Measurements from ENCODE around the gene SLC43A1.

DNA sequence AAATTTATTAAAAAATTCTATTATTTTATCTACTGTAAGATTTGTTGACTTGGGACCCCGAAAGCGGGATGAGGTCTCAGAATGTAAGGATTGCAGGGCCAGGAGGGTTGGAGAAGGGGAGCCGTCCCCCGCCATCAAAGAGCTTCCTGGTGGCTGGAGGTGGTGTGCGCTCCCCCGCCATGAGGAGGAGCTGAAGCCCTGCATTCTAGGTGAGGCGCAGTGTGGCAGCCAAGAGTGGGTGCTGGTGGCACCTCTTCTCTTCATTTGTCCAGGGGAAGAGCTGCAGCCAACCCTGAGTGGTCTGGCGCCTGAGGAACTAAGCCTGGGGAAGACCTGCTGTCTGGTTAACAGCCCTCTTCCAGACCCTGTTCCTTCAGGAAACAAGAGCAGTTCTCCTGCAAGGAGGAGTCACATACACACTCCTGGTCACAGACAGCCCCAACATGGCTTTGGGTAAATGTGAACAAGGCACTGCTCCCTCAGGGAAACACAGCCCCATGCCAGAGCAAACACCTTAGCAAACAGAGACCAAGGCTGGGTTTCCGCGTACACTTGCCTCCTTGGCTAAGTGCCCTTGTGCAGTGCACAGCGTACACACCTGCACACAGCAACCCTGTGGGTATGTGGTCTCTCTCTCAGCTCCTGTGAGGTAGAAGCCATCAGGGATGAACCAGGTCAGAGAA lies 37.9 kb downstream of the SLC43A1 start:
- TF ChIP-seq, protein P1, sequence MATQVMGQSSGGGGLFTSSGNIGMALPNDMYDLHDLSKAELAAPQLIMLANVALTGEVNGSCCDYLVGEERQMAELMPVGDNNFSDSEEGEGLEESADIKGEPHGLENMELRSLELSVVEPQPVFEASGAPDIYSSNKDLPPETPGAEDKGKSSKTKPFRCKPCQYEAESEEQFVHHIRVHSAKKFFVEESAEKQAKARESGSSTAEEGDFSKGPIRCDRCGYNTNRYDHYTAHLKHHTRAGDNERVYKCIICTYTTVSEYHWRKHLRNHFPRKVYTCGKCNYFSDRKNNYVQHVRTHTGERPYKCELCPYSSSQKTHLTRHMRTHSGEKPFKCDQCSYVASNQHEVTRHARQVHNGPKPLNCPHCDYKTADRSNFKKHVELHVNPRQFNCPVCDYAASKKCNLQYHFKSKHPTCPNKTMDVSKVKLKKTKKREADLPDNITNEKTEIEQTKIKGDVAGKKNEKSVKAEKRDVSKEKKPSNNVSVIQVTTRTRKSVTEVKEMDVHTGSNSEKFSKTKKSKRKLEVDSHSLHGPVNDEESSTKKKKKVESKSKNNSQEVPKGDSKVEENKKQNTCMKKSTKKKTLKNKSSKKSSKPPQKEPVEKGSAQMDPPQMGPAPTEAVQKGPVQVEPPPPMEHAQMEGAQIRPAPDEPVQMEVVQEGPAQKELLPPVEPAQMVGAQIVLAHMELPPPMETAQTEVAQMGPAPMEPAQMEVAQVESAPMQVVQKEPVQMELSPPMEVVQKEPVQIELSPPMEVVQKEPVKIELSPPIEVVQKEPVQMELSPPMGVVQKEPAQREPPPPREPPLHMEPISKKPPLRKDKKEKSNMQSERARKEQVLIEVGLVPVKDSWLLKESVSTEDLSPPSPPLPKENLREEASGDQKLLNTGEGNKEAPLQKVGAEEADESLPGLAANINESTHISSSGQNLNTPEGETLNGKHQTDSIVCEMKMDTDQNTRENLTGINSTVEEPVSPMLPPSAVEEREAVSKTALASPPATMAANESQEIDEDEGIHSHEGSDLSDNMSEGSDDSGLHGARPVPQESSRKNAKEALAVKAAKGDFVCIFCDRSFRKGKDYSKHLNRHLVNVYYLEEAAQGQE (IDR thresholded peaks at IDR 0.05; ENCODE audit: low read depth) = no peak
- TF ChIP-seq, protein P2, sequence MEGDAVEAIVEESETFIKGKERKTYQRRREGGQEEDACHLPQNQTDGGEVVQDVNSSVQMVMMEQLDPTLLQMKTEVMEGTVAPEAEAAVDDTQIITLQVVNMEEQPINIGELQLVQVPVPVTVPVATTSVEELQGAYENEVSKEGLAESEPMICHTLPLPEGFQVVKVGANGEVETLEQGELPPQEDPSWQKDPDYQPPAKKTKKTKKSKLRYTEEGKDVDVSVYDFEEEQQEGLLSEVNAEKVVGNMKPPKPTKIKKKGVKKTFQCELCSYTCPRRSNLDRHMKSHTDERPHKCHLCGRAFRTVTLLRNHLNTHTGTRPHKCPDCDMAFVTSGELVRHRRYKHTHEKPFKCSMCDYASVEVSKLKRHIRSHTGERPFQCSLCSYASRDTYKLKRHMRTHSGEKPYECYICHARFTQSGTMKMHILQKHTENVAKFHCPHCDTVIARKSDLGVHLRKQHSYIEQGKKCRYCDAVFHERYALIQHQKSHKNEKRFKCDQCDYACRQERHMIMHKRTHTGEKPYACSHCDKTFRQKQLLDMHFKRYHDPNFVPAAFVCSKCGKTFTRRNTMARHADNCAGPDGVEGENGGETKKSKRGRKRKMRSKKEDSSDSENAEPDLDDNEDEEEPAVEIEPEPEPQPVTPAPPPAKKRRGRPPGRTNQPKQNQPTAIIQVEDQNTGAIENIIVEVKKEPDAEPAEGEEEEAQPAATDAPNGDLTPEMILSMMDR (IDR thresholded peaks at IDR 0.05 in 2 of 3, conservative IDR thresholded peaks at IDR 0.05 in 1 of 3; ENCODE audit: borderline replicate concordance in 1 of 3, insufficient read depth in 1 of 3, low read depth in 2 of 3, low read length in 2 of 3) = no peak
- TF ChIP-seq, protein P3, sequence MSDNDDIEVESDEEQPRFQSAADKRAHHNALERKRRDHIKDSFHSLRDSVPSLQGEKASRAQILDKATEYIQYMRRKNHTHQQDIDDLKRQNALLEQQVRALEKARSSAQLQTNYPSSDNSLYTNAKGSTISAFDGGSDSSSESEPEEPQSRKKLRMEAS (IDR thresholded peaks at IDR 0.05) = no peak
- no peak for TF ChIP-seq POLR2AphosphoS5 (IDR thresholded peaks at IDR 0.05; ENCODE audit: low read depth, low read length)
- no peak for TF ChIP-seq POLR2A (IDR thresholded peaks at IDR 0.05; ENCODE audit: borderline replicate concordance, extremely low read depth, insufficient read depth, insufficient read length)
- no peak for TF ChIP-seq ZFX (IDR thresholded peaks at IDR 0.05)
- no peak for TF ChIP-seq EZH2 (IDR thresholded peaks at IDR 0.05)
- TF ChIP-seq SP1 (IDR thresholded peaks at IDR 0.05; ENCODE audit: low read depth) = no peak
- no peak for TF ChIP-seq CEBPB (IDR thresholded peaks at IDR 0.05; ENCODE audit: low read depth)
- TF ChIP-seq, protein P4, sequence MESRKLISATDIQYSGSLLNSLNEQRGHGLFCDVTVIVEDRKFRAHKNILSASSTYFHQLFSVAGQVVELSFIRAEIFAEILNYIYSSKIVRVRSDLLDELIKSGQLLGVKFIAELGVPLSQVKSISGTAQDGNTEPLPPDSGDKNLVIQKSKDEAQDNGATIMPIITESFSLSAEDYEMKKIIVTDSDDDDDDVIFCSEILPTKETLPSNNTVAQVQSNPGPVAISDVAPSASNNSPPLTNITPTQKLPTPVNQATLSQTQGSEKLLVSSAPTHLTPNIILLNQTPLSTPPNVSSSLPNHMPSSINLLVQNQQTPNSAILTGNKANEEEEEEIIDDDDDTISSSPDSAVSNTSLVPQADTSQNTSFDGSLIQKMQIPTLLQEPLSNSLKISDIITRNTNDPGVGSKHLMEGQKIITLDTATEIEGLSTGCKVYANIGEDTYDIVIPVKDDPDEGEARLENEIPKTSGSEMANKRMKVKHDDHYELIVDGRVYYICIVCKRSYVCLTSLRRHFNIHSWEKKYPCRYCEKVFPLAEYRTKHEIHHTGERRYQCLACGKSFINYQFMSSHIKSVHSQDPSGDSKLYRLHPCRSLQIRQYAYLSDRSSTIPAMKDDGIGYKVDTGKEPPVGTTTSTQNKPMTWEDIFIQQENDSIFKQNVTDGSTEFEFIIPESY (IDR thresholded peaks at IDR 0.05; ENCODE audit: extremely low read depth, insufficient replicate concordance, low read length) = no peak
- TF ChIP-seq RAD21 (IDR thresholded peaks at IDR 0.05; ENCODE audit: low read depth) = no peak
- TF ChIP-seq TCF7L2 (IDR thresholded peaks at IDR 0.05; ENCODE audit: borderline replicate concordance, extremely low read depth, insufficient read depth, insufficient read length) = no peak
